Measurements from ENCODE around the gene EML6. TPM values are rescaled to one million over a fixed set of nuclear protein-coding genes. Genes with fewer than 3 reads are reported as not detected.

Gene EML6
- total and polyA plus RNA-seq, 7 donors: 0.38 to 9.3 (median 2.5) TPM

GRCh38 chr2:54879032-54879431 is 155.6 kb downstream of the EML6 start:
- WGBS, 3 donors: 52 to 57% (median 53%) methylated on average over 5 of the region's 5 CpGs
- Histone ChIP-seq H3K9me3 (no peaks in the 10 kb centered on the region), H3K27ac (no peak overlapping the region), H3K4me1 (peaks cover 10% of the 10 kb centered on the region), H3K36me3 (ENCODE audit: insufficient read depth in 1 of 2, low read depth in 1 of 2) (no peaks in the 10 kb centered on the region), H3K27me3 (ENCODE audit: insufficient read depth in 3 of 3, low read length in 2 of 3) (no peaks in the 10 kb centered on the region), H3K4me3 (peak overlapping the region; percentile 15)
- ATAC-seq: peak in 2 of 4 donors; percentile 22 to 45
- TF ChIP-seq CTCF (IDR thresholded peaks at IDR 0.05): no peak
- intact Hi-C loops (cut with DNase I): no loop called here
- no peak for DNase-seq

- 23 to 26% (median 26%) methylated on average over 14 of the region's 14 CpGs for WGBS, 3 donors
- intact Hi-C loops (cut with DNase I): no loop called here
- Histone ChIP-seq H3K4me3 (peak overlapping the region; percentile 15), H3K36me3 (ENCODE audit: insufficient read depth in 1 of 2, low read depth in 1 of 2) (no peaks in the 10 kb centered on the region), H3K27me3 (ENCODE audit: insufficient read depth in 3 of 3, low read length in 2 of 3) (no peaks in the 10 kb centered on the region), H3K4me1 (peaks cover 10% of the 10 kb centered on the region), H3K27ac (peak overlapping the region; percentile 53), H3K9me3 (no peaks in the 10 kb centered on the region)
- no peak for TF ChIP-seq CTCF (IDR thresholded peaks at IDR 0.05)
- ATAC-seq (peak; percentile 64 to 78 (median 70)), DNase-seq (no peak)
Observed at GRCh38 chr2:54879598-54880332, 156.3 kb downstream of the EML6 start.

GRCh38 chr2:54880428-54880827 is 157.0 kb downstream of the EML6 start:
- intact Hi-C loops (cut with DNase I): no loop called here
- WGBS, 3 donors: 10 to 26% (median 25%) methylated on average over 1 of the region's 1 CpG
- Histone ChIP-seq H3K27ac (peak overlapping the region; percentile 53), H3K4me1 (peaks cover 10% of the 10 kb centered on the region), H3K36me3 (ENCODE audit: insufficient read depth in 1 of 2, low read depth in 1 of 2) (no peaks in the 10 kb centered on the region), H3K4me3 (peak overlapping the region; percentile 15), H3K27me3 (ENCODE audit: insufficient read depth in 3 of 3, low read length in 2 of 3) (no peaks in the 10 kb centered on the region), H3K9me3 (no peaks in the 10 kb centered on the region)
- ATAC-seq (peak in 1 of 4 donors; percentile 36), DNase-seq (no peak)
- TF ChIP-seq CTCF (IDR thresholded peaks at IDR 0.05): no peak

- no peak overlapping the region for H3K27ac ChIP-seq
- no peak overlapping the region for H3K4me3 ChIP-seq
- no peak for TF ChIP-seq CTCF (IDR thresholded peaks at IDR 0.05)
- no peaks in the 10 kb centered on the region for H3K9me3 ChIP-seq
- ATAC-seq: peak; percentile 36 to 82 (median 68)
- peaks cover 10% of the 10 kb centered on the region for H3K4me1 ChIP-seq
- H3K36me3 ChIP-seq (ENCODE audit: insufficient read depth in 1 of 2, low read depth in 1 of 2): no peaks in the 10 kb centered on the region
- H3K27me3 ChIP-seq (ENCODE audit: insufficient read depth in 3 of 3, low read length in 2 of 3): no peaks in the 10 kb centered on the region
- WGBS, 3 donors: 69 to 75% (median 75%) methylated on average over 4 of the region's 4 CpGs
- intact Hi-C loops (cut with DNase I): no loop called here
- DNase-seq: no peak
Observed at GRCh38 chr2:54881759-54882158, 158.3 kb downstream of the EML6 start.

GRCh38 chr2:54885891-54886290 is 162.4 kb downstream of the EML6 start:
- Histone ChIP-seq H3K4me3 (no peak overlapping the region), H3K36me3 (ENCODE audit: insufficient read depth in 1 of 2, low read depth in 1 of 2) (no peaks in the 10 kb centered on the region), H3K9me3 (no peaks in the 10 kb centered on the region), H3K4me1 (peaks cover under 1% of the 10 kb centered on the region), H3K27ac (no peak overlapping the region), H3K27me3 (ENCODE audit: insufficient read depth in 3 of 3, low read length in 2 of 3) (no peaks in the 10 kb centered on the region)
- DNase-seq (no peak), ATAC-seq (no peak)
- 88 to 98% (median 90%) methylated on average over 3 of the region's 3 CpGs for WGBS, 3 donors
- intact Hi-C loops (cut with DNase I): no loop called here
- no peak for TF ChIP-seq CTCF (IDR thresholded peaks at IDR 0.05)

Measured in psoas muscle (tissue), 8 donors.